ENCODE measurements around the gene TP53BP2. TPM values are rescaled to one million over a fixed set of nuclear protein-coding genes. Genes with fewer than 3 reads are reported as not detected.
A peak's percentile ranks its signal among the peaks of the same experiment; 100 is the strongest.
"Not testable (repeated sequence)": the region's sequence is repeated elsewhere in the genome, so short reads cannot be mapped to it uniquely, and the experiment has no call there.

The TP53BP2 gene
- total RNA-seq, 1 experiment from 2014 or later: 34.7 TPM

GRCh38 chr1:223742856-223743517 is 102.8 kb downstream of the TP53BP2 start:
- no peak for DNase-seq (ENCODE audit: low read depth)

DNA sequence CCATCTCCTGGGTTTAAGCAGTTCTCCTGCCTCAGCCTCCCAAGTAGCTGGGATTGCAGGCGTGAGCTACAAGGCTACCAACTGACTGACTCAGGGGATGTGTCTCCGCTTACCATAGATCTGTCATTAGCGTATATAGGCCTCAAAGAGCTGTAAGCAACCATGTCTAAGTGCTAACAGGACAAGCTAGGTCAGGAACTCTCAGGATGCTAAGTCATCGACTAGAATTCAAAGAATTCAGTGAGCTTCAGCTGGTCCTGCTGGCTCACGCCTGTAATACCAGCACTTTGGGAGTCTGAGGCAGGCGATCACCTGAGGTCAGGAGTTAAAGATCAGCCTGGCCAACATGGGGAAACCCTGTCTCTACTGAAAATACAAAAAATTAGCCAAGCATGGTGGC is 103.9 kb downstream of the TP53BP2 start:
- DNase-seq (ENCODE audit: low read depth): no peak

- DNase-seq (ENCODE audit: low read depth): not testable (repeated sequence)
These were observed 105.6 kb downstream of the TP53BP2 start for GRCh38 chr1:223740038-223740736.

GRCh38 chr1:223739366-223740037 is 106.2 kb downstream of the TP53BP2 start:
- DNase-seq (ENCODE audit: low read depth): no peak

- DNase-seq (ENCODE audit: low read depth): no peak
These were observed 107.0 kb downstream of the TP53BP2 start for GRCh38 chr1:223738465-223739365.

- DNase-seq (ENCODE audit: low read depth): no peak
These were observed 108.4 kb downstream of the TP53BP2 start for GRCh38 chr1:223737342-223737741.

DNA sequence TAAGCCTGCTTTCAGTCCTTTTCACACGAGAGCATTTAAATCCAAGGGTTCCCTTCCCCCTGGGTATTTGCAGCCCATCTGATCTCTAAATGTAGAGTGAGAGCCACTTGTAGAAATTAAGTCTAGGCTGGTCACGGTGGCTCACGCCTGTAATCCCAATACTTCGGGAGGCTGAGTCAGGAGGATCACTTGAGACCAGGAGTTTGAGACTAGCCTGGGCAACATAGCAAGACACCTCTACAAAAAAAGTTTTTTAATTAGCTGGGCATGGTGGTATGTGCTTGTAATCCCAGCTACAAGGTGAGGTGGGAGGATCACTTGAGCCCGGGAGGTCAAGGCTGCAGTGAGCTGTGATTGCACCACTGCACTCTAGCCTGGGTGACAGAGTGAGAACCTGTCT is 109.1 kb downstream of the TP53BP2 start:
- DNase-seq (ENCODE audit: low read depth): not testable (repeated sequence)

DNA sequence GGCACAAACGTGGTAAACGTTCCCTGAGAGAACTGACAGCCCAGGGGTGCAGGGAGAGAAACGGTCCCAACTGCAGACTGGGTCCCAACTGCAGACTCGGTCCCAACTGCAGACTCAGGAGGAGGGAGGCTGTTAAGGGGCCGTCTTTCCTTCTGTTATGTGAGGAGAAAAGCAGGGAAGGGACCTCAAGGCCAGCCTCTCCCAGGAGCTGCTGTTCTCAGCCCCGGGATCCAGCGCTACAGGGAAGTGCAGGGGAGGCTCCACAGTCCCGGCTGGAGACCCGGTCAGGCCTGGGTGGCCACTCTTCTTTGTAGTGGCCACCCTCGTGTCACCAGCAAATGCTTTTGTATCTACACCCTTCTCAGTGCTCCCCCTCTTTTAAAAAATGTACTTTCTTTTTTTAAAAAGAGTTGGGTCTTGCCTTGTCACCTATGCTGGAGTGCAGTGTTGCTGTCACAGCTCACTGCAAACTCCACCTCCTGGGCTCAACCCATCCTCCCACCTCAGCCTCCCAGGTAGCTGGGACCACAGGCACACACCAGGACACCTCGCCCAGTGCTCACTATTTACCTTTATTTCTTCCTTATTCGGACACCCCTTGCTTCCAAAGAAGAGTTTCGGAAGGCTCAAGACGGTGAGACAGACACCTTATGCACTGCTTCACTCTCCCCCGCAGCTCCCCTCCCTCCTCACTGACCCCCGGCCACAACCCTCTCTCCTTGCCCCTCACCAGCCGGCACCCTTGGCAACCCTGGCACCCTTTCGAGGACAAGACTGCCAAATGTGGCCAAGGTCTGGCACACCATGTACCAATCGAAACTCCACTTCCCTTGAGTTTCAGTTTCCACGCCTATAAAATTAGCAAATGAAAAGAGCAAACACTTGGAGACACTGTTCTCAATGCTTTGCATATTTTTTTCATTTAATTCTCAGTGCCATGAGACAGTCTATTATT is 111.6 kb downstream of the TP53BP2 start:
- no peak for DNase-seq (ENCODE audit: low read depth)

DNA sequence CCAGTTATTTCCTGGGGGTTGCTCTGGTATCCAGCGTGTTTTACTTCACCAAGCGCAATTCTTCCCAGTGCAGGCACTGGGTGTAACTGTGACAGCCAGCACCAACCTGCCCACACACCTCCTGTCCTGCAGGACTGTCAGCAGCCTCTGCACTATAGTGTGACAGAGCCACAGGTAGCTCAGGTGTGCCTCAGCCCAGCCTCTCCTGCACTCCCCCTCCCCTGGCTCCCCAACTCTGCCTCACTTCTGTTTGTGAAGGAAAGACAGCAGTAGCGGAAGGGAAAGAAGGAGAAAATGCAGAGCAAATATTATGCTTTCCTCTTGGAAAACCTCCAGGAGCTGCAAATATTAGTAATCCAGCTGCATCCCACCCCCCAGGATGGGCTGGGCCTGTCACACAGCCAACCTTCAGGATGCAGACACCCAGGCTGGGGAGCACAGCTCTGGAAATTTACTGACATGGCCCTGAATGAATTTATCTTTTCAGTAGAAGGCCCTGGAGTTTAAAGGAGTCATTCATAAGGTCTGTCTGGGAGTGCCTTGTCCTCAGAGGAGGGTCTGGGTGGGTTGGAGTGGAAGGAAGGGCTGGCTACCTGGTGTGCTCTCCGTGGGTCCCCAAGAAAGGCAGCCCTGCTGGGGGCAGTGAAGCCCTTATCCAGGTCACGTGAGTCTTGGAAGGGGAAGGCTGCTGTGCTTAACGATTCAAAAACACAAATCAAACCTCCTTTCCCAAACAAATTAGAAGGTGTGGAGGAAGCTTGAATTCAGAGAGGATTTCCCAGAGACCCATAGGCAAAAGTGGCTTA is 112.6 kb downstream of the TP53BP2 start:
- DNase-seq (ENCODE audit: low read depth): no peak

- DNase-seq (ENCODE audit: low read depth): peak; percentile 74
These were observed 114.5 kb downstream of the TP53BP2 start for GRCh38 chr1:223731133-223731770.

DNA sequence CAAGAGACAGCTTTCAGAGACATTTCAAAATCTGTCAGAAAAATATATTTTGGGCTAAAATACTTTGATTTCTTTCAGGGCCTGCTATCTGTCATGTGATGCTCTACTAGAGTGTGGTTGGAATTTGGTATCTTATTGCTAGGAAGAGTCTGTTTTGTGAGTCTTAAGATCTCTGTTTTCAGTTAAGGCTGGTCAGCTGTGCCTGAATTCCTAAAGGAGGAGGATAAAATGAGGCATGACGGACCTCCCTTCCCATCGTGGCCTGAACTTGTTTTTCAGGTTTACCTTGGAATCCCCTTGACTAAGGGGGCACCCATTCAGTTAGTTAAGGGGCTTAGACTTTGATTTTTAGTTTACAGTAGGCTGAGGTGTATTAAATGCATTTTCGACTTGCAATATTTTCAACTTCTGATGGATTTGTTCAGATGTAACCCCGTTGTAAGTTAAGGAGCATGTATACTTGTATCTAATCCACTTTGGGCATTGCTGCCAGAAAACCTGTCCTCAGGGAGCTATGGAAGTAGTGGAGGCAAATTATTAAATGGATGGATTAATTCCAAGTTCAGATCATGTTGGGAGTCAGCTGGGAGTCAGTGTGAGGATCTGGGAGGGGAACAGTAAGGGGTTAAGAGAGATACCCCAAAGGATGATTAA is 115.1 kb downstream of the TP53BP2 start:
- DNase-seq (ENCODE audit: low read depth): no peak

GRCh38 chr1:223729906-223730305 is 115.8 kb downstream of the TP53BP2 start:
- DNase-seq (ENCODE audit: low read depth): no peak

Other genes starting within 250 kb of the TP53BP2 start
- not detected in 2 replicates for gene CAPN8, start 180.2 kb downstream of the TP53BP2 start, total RNA-seq (2014; rRNA removed; shearing (Covaris generic))
- 186 and 189 TPM in 2 replicates for gene CAPN2, start 133.4 kb downstream of the TP53BP2 start, total RNA-seq (2014; rRNA removed; shearing (Covaris generic))